IPS DF 4.7 (cell line): ENCODE results near the gene RFESD.

Source experiments
- DNase-seq: peaks from one replicate; pipeline ENCODE4 v3.0.0-alpha.2; 2013; ENCODE audit warnings: low spot score; ENCODE audit errors: extremely low read depth

RFESD gene

DNA sequence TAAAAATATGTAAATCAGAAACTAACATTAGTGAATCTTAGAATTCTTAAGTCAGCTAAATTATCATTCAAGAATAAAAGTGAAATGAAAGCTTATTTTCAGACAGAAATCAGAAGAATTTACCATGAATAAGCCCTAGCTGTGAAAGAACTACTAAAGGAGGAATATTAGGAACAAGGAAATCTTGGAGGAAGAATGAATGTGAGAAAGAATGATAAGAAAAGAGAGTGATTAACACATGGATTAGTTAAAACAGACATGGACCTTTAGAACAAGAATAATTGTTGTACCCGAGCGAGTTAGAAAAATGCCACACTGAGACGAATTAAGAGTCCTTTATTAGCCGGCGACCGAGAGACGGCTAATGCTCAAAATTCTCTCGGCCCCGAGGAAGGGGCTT, 60.5 kb downstream of the RFESD start:
- no peak for DNase-seq
